Embryonic facial prominence (tissue), 1 donor: ENCODE measurements around the gene CAPN1.

Experiments
- DNase-seq: peaks from one replicate; pipeline ENCODE4 v3.0.0-alpha.2; 2016; ENCODE audit errors: extremely low spot score

Gene CAPN1

GRCh38 chr11:65260756-65261590 is 79.2 kb downstream of the CAPN1 start:
- no peak for DNase-seq
